AG09319 (cell line): ENCODE data around the gene USP37.

ENCODE experiments used
- DNase-seq: peaks from one replicate; pipeline ENCODE4 v3.0.0-alpha.2; 2010; ENCODE audit warnings: low read depth; ENCODE audit errors: extremely low read depth
- CTCF ChIP-seq: IDR thresholded peaks from 2 replicates; pipeline ENCODE4 v1.5.1; 2011; ENCODE audit warnings: low read depth, mild to moderate bottlenecking, inconsistent platforms, low read length, moderate library complexity

USP37 gene, protein sequence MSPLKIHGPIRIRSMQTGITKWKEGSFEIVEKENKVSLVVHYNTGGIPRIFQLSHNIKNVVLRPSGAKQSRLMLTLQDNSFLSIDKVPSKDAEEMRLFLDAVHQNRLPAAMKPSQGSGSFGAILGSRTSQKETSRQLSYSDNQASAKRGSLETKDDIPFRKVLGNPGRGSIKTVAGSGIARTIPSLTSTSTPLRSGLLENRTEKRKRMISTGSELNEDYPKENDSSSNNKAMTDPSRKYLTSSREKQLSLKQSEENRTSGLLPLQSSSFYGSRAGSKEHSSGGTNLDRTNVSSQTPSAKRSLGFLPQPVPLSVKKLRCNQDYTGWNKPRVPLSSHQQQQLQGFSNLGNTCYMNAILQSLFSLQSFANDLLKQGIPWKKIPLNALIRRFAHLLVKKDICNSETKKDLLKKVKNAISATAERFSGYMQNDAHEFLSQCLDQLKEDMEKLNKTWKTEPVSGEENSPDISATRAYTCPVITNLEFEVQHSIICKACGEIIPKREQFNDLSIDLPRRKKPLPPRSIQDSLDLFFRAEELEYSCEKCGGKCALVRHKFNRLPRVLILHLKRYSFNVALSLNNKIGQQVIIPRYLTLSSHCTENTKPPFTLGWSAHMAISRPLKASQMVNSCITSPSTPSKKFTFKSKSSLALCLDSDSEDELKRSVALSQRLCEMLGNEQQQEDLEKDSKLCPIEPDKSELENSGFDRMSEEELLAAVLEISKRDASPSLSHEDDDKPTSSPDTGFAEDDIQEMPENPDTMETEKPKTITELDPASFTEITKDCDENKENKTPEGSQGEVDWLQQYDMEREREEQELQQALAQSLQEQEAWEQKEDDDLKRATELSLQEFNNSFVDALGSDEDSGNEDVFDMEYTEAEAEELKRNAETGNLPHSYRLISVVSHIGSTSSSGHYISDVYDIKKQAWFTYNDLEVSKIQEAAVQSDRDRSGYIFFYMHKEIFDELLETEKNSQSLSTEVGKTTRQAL

DNA sequence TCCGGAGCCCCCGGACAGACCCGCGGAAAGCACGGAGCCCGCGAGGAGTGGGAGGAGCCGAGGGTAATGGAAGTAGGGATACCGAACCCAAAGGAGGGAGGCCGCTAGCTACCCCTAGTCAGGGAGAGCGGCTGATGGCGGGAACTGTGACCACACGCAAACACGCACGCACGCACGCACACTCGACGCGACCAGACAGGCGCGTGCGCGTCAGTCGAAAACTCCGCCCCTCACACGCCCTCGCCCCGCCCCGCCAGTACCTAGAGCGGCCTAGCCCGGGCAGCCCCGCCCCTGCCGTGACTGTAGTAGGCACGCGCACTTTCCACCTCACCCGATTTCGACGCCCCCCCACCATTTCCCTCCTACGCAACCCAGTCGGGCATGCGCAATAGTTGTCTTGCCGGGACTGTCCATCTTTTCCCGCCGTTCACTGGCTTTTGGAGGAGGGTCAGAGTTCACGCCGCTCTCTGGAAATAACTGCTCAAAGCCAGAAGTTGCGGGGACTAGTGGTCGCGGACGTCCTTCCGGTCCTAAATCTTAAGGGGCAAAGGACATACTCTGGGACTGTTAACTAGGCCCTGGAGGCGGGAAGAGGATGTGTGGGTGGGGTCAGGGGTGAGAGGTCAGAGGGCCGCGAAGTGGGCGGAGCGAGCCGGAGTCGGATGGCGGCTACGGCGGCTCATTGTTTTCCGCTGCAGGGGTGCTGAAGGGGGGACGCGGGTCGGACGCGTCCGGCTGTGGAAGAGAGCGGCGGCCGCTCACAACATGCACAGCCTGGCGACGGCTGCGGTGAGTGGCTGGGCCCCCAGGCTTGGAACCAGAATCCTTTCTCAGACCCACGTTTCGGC, at the start of gene USP37, which contains the start of gene CNOT9:
TSS of gene USP37 (minus strand) at position 162 of the 848 bp plus-strand sequence. CDS start 9,698 bp downstream, outside the sequence.
TSS of gene CNOT9 (plus strand) at position 650 of the 848 bp plus-strand sequence. CDS start at position 766, 116 bp downstream.
- no peak for TF ChIP-seq CTCF
- peak; percentile 97 for DNase-seq

GRCh38 chr2:218615868-218616315, 47.7 kb upstream of the USP37 start:
- DNase-seq = no peak
- TF ChIP-seq CTCF = no peak

DNA sequence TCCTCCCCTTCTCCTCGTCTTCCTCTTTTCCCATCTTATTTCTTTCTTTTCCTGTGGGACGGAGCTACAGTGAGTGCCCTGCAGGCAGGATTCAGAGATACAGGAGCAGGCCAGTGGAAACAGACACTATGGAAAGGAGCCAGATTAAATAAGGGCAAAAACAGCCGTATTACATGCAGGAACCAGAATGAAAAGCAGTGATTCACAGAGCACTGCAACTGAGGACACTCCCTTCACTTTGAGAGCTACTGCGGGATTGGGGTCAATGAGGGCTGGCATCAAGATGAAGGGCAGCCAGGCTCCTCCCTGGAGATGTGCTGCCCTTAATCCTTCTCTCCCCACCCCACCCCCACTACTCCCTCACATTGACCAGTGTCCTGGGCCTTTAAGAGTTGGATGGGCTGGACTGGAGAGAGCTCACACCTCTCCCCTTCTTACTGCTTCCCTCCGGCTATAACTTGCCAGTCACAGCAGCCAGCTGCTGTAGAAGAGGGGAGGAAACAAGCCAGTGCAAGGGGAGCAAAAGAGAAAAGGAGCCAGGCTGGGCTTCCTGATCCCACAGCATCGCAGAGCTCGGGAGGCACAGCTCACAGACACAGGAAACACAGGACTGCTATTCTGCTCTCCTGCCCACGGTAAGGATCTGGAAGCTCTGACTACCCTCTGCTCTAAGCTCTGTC, 39.4 kb upstream of the USP37 start, which contains the start of gene PLCD4:
TSS of gene PLCD4 (plus strand) at position 464 of the 680 bp plus-strand sequence. CDS start 7,841 bp downstream, outside the sequence.
- peak; percentile 12 for TF ChIP-seq CTCF
- DNase-seq = peak; percentile 68

- TF ChIP-seq CTCF = no peak
- peak; percentile 51 for DNase-seq
These were observed 37.3 kb upstream of the USP37 start for GRCh38 chr2:218605432-218605831.

DNA sequence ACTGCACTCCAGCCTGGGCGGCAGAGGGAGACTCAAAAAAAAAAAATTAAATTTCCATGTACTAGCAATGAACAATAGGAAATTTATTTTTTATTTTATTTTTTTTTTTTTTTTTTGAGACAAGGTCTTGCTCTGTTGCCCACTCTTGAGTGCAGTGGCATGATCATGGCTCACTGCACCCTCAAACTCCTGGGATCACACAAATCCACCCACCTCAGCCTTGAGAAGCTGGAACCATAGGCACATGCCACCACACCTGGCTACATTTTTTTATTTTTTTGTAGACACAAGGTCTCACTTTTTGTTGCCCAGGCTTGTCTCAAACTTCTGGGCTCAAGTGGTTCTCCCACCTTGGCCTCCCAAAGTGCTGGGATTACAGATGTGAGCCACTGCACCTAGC, 17.4 kb upstream of the USP37 start:
- TF ChIP-seq CTCF = no peak
- no peak for DNase-seq
